Measurements from ENCODE around the gene HS3ST3A1.

HS3ST3A1 gene

GRCh38 chr17:13597723-13598347 is 3.9 kb downstream of the HS3ST3A1 start:
- no peak for DNase-seq

- DNase-seq, result no peak
Observed at GRCh38 chr17:13596241-13596923, 5.3 kb downstream of the HS3ST3A1 start.

GRCh38 chr17:13595599-13595899 is 6.2 kb downstream of the HS3ST3A1 start:
- DNase-seq, result no peak

- peak; percentile 48 for DNase-seq
Observed at GRCh38 chr17:13594762-13595598, 6.7 kb downstream of the HS3ST3A1 start.

DNA sequence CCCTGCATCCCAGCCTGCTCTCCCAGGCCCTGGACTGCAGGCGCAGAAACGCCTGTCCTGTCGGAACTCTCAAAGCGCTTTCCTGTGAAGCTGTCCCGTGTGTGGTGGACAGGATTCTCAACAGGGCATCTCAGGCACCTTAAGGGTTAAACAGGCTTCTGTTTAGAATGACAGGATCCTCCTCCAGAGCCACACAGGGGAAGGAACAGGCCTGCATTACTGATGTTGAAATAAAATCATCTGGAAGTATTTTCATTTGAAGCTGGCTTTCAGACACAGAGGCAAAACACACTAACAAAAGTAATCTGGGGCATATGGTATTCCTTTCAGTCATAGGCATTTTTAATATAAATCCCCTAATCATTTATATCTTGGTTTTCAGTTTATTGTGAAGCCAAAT is 7.4 kb downstream of the HS3ST3A1 start:
- DNase-seq, result no peak

DNA sequence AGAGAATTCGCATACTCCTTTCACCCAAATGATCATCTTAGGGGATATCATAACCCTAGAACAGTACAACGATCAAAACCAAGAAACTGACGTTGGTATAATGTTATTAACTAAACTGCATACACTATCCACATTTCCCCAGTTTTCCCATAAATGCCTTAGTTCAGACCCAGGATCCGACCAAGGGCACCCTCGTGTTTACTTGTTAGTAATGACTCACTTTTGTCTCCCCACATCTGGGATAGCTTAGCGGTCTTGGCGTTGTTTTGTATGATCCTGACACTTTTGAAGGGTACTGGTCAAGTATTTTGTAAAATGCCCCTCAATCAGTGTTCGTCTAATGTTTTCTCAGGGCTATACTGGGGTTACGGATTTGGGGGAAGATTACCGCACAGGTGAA is 8.0 kb downstream of the HS3ST3A1 start:
- DNase-seq, result no peak

DNA sequence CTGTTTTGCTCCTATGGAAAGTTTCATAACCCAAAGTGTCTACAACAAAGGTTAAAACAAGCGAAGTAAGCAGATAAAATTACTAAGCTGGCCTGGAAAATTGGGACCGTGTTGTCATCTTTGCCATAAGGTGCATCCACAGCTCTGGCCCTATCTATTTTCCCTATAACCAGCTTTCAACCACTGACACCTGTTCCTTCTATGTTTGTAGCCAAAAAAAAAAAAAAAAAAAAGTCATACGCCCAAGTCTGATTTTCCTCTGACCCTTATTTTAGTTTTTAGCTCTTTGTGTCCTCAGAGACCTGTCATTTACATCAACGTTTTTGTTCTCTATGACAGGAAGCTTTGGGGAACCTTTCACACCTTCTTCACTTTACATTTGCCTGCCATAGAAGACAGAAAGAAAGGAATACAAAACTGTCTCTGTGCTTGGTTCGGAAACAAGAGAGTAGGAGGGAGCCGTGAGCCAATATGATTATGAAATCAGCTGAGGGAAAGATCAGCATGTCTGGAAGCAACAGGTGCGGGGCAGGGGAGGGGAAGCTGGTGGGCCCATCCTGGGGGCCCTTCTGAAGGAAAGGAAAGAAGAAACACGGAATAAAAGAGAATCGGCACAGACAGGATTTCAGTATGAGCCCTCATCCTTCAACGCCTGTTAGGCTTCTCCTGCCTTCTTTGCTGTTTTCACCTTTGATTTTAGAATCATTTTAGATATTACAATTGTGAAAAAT is 8.5 kb downstream of the HS3ST3A1 start:
- no peak for DNase-seq

GRCh38 chr17:13592427-13592826 is 9.3 kb downstream of the HS3ST3A1 start:
- no peak for DNase-seq

- DNase-seq, result no peak
Observed at GRCh38 chr17:13590441-13590840, 11.3 kb downstream of the HS3ST3A1 start.

DNA sequence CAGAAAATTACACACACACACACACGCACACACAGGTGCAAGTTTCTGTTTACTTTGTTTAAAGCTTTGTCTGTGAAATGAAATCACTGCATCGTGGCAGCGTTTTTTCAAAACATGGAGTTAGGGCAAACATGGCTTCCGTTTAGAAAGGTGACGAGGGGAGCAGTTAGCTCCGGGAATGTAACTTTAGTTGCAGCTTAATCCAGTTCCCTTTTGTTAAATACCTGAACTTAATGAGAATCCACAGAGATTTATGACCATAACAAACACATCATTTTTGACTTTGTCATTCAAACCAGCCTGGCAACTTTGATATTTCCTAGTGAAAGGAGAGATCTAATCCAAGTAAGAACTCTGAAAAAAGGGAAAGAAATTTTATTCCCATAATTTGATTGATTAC is 12.1 kb downstream of the HS3ST3A1 start:
- no peak for DNase-seq

DNA sequence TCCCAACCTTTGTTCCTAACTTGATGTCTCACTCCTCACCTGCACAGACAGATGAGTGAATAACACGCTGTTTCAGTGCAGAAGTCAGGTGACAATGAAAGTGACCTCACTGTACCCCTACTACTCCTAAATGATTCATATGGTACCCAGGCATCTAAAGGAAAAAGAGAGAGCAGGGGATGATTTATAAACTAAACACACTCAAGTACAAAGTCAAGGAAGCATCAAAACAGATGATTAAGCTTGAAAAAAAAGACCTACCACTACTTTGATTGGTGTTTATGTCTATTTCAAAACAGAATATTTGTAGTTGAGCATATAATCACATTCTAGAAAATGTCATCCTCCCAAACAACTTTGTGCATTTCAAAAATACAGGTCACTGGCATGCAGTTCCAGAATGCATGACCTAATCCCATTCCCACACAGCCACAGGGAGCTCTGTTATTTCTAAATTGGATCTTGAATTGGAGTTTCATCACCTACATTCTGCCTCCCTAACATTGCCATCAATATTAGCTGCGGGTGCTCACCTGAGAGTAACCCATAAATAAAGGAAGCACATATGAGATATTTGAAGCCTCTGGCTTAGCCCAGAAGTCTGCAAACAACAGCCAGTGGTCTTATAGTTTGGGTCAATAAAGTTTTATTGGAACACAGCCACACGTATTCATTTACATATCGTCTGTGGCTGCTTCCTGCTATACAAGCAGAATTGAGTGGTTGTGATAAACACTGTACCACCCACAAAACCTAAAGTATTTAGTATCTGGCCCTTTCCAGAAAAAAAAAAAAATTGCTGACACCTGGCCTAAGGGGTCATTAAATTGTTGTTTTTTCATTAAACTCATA is 14.0 kb downstream of the HS3ST3A1 start:
- DNase-seq, result no peak

- no peak for DNase-seq
Observed at GRCh38 chr17:13584701-13585080, 17.0 kb downstream of the HS3ST3A1 start.

- no peak for DNase-seq
Observed at GRCh38 chr17:13583996-13584700, 17.6 kb downstream of the HS3ST3A1 start.

- DNase-seq, result no peak
Observed at GRCh38 chr17:13582776-13583547, 18.8 kb downstream of the HS3ST3A1 start.

GRCh38 chr17:13581925-13582324 is 19.8 kb downstream of the HS3ST3A1 start:
- DNase-seq, result no peak

- DNase-seq, result no peak
Observed at GRCh38 chr17:13580790-13581189, 20.9 kb downstream of the HS3ST3A1 start.

- DNase-seq, result no peak
Observed at GRCh38 chr17:13576661-13577526, 24.8 kb downstream of the HS3ST3A1 start.

DNA sequence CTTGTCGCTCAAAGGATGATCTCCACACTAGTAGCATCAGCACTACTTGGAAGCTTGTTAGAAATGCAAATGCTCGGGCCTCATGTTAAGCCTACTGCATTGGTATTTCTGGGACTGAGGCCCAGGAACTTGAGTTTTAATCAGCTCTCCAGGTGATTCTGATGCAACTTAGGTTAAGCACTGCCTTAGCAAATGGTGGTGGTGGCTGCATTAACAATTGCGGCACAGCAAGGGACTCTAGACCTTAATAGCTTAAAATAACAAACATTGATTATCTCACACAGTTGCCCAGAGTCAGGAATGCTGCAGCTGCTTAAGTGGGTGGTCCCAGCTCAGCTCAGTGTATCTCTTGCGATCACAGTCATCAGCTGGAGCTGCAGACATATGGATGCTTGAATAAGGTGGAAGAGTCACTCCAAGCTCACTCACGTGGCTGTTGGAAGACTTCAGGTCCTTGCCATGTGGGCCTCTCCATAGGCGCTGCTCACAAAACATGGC is 25.8 kb downstream of the HS3ST3A1 start:
- no peak for DNase-seq

DNA sequence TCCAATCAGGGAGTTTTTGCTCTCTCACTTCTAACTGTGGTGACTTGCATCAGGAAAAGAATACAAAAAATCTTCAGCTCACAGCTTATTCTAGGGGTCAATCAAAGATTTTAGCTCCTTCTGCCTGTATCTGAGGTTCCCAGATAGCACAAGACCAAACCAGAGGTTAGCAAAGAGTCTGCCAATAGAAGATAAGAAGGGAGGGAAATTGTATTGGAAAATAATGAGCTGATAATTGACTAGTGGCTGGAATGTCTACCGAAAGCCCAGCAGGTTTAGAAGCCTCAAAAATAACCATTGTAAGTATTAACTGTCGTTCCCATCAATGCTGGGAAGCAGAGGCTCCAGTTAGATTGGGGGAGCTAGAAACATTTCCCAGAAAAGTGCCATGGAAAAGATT is 26.3 kb downstream of the HS3ST3A1 start:
- no peak for DNase-seq

DNA sequence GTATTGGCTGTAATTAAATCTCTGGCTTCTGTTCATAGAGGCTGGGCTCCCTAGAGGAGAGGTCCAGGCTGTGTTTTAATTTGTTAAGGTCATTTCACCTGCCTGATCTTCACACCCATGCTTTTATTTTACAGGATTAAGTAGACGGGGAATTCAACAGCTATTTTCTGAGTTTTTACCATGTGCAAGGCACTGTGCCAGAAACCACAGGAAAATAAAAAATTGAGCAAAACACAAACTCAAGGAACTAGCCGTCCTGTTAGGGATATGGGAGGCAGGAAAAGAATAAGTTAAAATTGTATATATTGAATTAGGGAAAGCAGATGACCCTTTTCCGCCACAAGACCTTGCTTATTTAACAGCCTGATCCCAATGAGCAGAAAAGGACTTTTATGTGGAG is 29.1 kb downstream of the HS3ST3A1 start:
- no peak for DNase-seq
